Kidney epithelial cell (primary cell): ENCODE data around the gene HDAC11. TPM values are rescaled to one million over a fixed set of nuclear protein-coding genes. Genes with fewer than 3 reads are reported as not detected.

ENCODE experiments used
- DNase-seq: peaks from one replicate; pipeline ENCODE4 v3.0.0-alpha.2; 2010; ENCODE audit warnings: low read depth
- H3K27me3 ChIP-seq: 2 replicates; pipeline ENCODE4 v1.6.0; 2011; ENCODE audit warnings: low read length; ENCODE audit not compliant: control insufficient read depth, insufficient read depth
- H3K36me3 ChIP-seq: 2 replicates; pipeline ENCODE4 v1.5.1; 2011; ENCODE audit warnings: low read length; ENCODE audit not compliant: control insufficient read depth, insufficient read depth
- H3K4me3 ChIP-seq: 2 replicates; pipeline ENCODE4 v1.5.1; 2011; ENCODE audit warnings: low read depth, mild to moderate bottlenecking, control low read depth, low read length
- CTCF ChIP-seq: IDR thresholded peaks from 2 replicates; pipeline ENCODE4 v1.5.1; 2011; ENCODE audit warnings: mild to moderate bottlenecking, moderate library complexity, low read length, control low read depth, inconsistent platforms; ENCODE audit not compliant: insufficient read depth, poor library complexity, severe bottlenecking
- total RNA-seq: library from RNA; depleted of rRNA; stranded (reverse); fragments of >200 nt; gene quantifications from 2 replicates; pipeline ENCODE4 v1.2.3, GENCODE V29; 2015

HDAC11 gene
- total RNA-seq, 1 donor from 2014 or later: 14.3 TPM

DNA sequence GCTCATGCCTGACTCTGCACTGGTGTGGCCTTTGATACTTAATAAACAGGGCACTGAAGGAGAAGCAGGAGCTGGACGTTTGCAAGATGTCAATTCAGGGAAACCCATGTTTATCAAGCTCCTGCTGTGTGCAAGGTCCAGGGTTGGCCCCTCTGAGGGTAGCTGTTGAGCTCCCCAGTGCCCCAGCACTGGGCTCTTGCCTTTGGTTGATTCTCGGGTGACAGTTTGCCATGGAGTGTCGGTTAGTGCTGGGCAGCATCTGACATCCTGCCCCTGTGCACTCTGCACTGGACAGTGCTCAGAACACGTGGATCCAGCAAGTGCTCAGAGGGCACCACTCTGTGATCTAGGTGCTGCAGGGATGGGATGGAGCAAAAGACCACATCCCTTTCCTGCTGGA lies 7.3 kb downstream of the HDAC11 start:
- Histone ChIP-seq H3K36me3 (no peaks in the 10 kb centered on the region), H3K27me3 (no peaks in the 10 kb centered on the region), H3K4me3 (no peak overlapping the region)
- no peak for DNase-seq
- TF ChIP-seq CTCF: no peak

DNA sequence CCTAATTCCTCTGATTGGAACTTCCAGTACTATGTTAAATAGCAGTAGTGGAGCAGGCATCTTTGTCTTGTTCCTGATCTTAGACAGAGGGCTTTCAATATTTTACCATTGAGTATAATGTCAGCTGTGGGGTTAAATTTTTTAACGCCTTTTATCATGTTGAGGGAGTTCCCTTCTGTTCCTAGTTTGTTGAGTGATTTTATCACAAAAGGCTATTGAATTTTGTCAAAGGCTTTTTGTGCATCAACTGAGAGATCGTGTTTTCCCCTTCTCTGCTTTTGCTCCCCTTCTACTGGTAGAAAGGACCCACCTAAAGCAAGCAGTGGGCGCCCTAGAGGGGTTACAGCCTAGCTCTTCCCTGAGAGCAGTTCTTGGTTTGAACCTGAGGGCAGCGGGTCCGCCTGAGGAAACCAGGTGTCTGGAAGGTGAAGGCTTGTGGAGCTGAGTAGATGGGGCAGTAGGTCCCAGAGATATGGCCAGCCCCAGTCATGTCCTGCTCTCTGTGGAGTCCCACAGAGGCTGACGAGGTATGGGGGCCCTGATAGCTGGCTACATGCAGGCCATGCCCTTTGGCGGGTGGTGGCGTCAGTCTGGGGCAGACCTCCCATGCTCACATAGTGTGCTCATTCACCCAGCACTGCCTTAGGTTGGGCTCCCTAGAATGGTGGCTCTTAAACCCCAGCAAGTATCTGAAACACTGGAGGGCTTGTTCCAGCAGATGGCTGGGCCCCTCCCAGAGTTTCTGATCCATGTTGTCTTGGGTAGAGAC lies 11.3 kb downstream of the HDAC11 start:
- no peak for DNase-seq
- H3K27me3 ChIP-seq: no peaks in the 10 kb centered on the region
- TF ChIP-seq CTCF: no peak
- no peaks in the 10 kb centered on the region for H3K36me3 ChIP-seq
- H3K4me3 ChIP-seq: no peak overlapping the region

GRCh38 chr3:13492048-13492447 lies 11.9 kb downstream of the HDAC11 start:
- no peaks in the 10 kb centered on the region for H3K36me3 ChIP-seq
- TF ChIP-seq CTCF: no peak
- no peaks in the 10 kb centered on the region for H3K27me3 ChIP-seq
- H3K4me3 ChIP-seq: no peak overlapping the region
- DNase-seq: no peak

DNA sequence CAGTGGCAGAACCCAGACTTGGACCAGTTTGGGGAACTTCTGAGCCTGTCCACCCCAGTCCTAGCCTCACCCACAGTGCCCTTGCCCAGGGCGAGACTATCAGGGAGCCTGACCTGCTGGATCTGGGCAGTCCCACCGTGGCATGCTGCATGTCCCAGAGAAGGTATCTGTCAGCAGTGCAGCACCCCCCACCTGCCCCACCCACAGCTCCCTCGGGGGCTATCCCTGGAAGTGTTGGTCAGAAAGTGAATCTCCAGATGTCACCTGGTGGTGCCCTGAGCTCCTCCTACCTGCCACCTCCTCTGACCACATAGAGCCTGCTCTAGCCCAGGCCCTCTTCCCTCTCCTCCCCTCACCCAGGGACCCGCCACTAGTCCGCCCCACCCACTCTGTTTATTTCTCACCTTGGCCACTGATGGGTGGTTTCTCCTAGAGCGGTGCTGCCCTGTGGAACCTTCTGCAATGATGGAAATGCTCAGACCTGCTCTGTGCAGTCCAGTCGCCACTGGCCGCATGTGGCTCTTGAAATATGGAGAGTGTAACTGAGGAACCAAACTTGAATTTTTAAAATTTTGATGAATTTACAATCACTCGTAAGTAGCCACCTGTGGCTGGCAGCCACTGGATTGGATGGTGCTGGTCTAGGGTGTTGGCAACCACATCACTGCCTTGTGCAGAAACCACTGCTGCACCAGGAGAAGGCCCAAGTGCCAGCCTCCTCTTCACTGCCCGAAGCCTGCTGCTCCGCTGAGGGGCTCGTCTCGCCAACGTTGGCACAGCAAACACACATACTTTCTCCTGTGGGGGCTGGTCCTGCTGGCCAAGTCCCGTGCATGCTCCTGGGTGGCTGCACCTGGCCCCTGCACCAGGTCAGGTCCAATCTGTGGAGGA lies 13.1 kb downstream of the HDAC11 start:
- H3K27me3 ChIP-seq: no peaks in the 10 kb centered on the region
- no peak for DNase-seq

DNA sequence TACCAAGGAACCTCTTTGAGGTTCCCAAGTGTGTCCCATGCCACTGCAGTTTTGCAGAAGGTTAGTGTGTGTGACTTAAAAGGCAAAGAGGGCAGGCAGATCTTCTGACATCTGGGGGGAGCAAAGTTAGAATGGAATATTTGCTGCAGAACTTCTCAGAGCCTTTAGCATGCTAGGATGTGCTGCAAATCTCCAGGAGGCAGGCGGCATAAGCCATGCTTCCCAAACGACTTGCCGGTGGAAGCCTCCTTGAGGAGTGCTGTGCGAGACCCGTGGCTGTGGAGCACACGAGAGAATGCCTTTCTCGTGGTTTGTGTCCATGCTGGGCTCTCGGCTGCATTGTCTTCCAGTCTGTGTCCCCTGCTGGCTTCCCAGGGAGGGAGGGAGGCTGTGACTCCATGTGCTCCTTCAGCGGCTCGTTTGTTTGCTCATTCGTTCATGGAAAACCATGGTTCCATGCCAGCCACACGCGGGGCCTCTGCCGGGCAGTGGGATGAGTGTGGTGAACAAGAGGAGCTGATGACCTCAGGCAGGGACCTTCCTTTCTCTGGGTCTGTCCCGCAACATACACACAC lies 13.8 kb downstream of the HDAC11 start:
- no peak for DNase-seq
- no peak for TF ChIP-seq CTCF
- Histone ChIP-seq H3K4me3 (no peak overlapping the region), H3K27me3 (no peaks in the 10 kb centered on the region), H3K36me3 (no peaks in the 10 kb centered on the region)

More for the DNA sequence above, 13.1 kb downstream of the HDAC11 start:
- Histone ChIP-seq H3K4me3 (no peak overlapping the region), H3K36me3 (no peaks in the 10 kb centered on the region)
- TF ChIP-seq CTCF: no peak
